GM10266 (cell line): ENCODE measurements around the gene WDR88.
A peak's percentile ranks its signal among the peaks of the same experiment; 100 is the strongest.
"Not testable (repeated sequence)": the region's sequence is repeated elsewhere in the genome, so short reads cannot be mapped to it uniquely, and the experiment has no call there.

Experiments used
- DNase-seq: peaks from one replicate; pipeline ENCODE4 v3.0.0; 2012; ENCODE audit errors: extremely low spot score
- CTCF ChIP-seq: IDR thresholded peaks from 2 replicates; pipeline ENCODE4 v1.5.1; 2012; ENCODE audit warnings: mild to moderate bottlenecking, low read depth; ENCODE audit not compliant: control insufficient read depth, insufficient read depth; ENCODE audit errors: missing control alignments

WDR88 gene

GRCh38 chr19:33125929-33126388 lies 6.0 kb upstream of the WDR88 start:
- peak; percentile 85 for TF ChIP-seq CTCF
- peak; percentile 83 for DNase-seq

- DNase-seq: not testable (repeated sequence)
Measured at GRCh38 chr19:33126712-33127111, 5.2 kb upstream of the WDR88 start.

- no peak for TF ChIP-seq CTCF
- no peak for DNase-seq
Measured at GRCh38 chr19:33129901-33130300, 2.0 kb upstream of the WDR88 start.

GRCh38 chr19:33130433-33130832 lies 1.5 kb upstream of the WDR88 start:
- TF ChIP-seq CTCF: no peak
- no peak for DNase-seq

- DNase-seq: peak; percentile 43
Measured at GRCh38 chr19:33132425-33132824, 511 bp downstream of the WDR88 start.

GRCh38 chr19:33133438-33134031 lies 1.6 kb downstream of the WDR88 start:
- no peak for DNase-seq
- TF ChIP-seq CTCF: no peak

More at GRCh38 chr19:33132425-33132824, 511 bp downstream of the WDR88 start:
- peak; percentile 31 for TF ChIP-seq CTCF

- DNase-seq: peak; percentile 59
- TF ChIP-seq CTCF: no peak
Measured at GRCh38 chr19:33134571-33135041, 2.7 kb downstream of the WDR88 start.

- no peak for DNase-seq
- TF ChIP-seq CTCF: no peak
Measured at GRCh38 chr19:33139165-33139564, 7.3 kb downstream of the WDR88 start.
